GM19328 (cell line): Measurements from ENCODE around the gene SSR1.
"Not testable (repeated sequence)": the region's sequence is repeated elsewhere in the genome, so short reads cannot be mapped to it uniquely, and the experiment has no call there.

Experiments
- ATAC-seq: cut with Tn5 transposase; IDR thresholded peaks from one replicate; pipeline ENCODE4 v1.9.1; 2021; ENCODE audit warnings: mild to moderate bottlenecking, moderate library complexity; ENCODE audit not compliant: unreplicated experiment

Gene SSR1

GRCh38 chr6:7319406-7319805 lies 6.4 kb upstream of the SSR1 start:
- ATAC-seq, result not testable (repeated sequence)

- ATAC-seq, result no peak
Observed at GRCh38 chr6:7317538-7317937, 4.5 kb upstream of the SSR1 start.

DNA sequence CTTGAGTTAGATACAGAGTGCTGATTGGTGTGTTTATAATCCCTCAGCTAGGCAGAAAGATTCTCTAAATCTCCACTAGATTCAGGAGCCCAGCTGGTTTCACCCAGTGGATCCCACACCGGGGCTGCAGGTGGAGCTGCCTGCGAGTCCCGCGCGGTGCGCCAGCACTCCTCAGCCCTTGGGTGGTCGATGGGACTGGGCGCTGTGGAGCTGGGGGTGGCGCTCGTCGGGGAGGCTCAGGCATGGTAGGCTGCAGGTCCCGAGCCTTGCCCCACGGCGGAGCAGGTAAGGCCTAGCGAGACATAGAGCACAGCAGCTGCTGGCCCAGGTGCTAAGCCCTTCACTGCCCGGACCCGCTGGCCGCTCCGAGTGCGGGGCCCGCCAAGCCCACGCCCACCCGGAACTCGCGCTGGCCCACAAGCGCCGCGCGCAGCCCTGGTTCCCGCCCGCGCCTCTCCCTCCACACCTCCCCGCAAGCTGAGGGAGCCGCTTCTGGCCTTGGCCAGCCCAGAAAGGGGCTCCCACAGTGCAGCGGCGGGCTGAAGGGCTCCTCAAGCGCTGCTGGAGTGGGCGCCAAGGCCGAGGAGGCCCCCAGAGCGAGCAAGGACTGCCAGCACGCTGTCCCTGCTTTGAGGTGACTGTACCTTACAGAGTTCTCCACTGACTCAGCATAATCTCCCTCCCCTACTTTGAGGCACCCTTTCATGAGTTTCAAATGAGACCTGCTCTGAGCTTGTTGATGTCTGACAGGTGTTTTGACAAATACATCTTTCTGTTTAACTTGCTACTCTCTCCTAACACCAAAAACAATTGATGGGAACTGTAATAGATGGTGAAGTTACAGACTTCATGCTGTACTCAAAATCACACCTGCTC lies 3.9 kb upstream of the SSR1 start:
- ATAC-seq, result no peak

DNA sequence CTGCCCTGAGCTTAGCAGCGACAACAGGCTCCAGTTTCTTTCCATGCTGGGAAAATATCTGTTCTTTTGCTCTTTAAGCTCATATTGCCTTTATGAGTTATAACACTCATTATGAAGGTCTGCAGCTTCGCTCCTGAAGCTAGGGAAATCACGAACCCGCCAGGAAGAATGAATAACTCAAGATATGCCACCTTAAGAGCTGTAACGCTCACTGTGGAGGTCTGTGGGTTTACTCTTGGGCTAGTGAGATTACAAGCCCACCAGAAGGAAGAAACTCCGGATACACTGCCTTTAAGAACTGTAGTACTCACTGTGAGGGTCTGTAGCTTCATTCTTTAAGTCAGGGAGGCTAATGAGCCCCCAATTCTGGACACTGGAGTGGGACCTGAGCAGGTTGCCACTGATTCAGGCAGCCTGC lies 3.0 kb upstream of the SSR1 start:
- no peak for ATAC-seq

DNA sequence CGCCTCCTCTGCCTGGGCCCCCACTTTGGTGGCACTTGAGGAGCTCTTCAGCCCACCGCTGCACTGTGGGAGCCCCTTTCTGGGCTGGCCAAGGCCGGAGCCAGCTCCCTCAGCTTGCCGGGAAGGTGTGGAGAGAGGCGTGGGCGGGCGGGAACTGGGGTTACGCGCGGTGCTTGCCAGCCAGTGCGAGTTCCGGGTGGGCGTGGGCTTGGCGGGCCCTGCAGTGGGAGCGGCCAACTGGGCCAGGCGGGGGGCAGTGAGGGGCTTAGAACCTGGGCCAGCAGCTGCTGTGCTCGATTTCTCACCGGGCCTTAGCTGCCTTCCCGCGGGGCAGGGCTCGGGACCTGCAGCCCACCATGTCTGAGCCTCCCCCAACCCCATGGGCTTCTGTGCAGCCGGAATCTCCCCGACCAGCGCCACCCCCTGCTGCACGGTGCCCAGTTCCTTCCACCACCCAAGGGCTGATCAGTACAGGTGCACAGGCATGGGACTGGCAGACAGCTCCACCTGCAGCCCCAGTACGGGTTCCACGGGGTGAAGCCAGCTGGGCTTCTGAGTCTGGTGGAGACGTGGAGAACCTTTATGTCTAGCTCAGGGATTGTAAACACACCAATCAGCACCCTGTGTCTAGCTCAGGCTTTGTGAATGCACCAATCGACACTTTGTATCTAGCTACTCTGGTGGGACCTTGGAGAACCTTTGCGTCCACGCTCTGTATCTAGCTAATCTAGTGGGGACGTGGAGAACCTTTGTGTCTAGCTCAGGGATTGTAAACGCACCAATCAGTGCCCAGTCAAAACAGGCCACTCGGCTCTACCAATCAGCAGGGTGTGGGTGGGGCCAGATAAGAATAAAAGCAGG lies 2.3 kb upstream of the SSR1 start:
- not testable (repeated sequence) for ATAC-seq

- ATAC-seq, result no peak
Observed at GRCh38 chr6:7314414-7314813, 1.4 kb upstream of the SSR1 start.

DNA sequence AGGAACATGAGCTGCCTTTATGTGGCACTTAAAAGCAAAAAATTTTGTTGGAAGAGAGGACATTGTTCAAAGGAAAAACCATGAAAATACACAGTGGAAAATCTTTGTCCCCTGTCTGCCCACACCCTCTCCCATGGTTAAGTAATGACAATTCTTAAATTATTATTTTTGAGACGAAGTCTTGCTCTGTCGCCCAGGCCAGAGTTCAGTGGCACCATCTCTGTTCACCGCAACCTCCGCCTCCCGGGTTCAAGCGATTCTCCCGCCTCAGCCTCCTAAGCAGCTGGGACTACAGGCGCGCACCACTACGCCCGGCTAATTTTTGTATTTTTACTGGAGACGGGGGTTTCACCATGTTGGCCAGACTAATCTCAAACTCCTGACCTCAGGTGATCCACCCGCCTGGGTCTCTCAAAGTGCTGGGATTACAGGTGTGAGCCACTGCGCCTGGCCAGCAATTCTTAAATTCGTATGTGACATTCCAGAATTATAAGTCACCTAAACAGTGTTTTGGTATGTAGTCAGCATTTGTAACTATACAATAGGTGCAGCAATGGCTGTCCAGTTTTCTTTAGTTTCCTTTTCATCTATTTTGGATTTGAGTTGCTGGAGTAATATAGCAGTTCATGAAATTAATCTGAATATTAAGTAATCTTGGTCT lies 636 bp upstream of the SSR1 start:
- ATAC-seq, result no peak

GRCh38 chr6:7311917-7312615 lies 933 bp downstream of the SSR1 start:
- peak; percentile 2 for ATAC-seq

DNA sequence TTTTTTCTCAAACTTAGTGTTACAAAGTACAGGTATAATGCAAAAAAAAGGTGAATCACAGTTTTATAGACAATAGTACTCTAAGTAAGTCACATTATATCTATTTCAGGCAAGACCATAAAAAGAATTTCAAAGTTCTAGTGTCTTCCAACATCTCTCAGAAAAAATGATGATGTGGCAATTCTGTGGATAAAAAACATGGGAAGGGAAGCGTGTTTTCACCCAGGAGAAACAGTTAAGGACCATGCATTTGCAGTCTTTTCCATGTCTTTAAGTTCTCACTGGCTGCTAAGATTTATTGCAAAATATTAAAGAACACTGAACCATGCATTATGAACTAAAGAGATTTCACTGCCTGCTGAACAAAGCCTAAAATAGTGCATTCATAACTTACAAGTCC lies 1.8 kb downstream of the SSR1 start:
- ATAC-seq, result no peak

DNA sequence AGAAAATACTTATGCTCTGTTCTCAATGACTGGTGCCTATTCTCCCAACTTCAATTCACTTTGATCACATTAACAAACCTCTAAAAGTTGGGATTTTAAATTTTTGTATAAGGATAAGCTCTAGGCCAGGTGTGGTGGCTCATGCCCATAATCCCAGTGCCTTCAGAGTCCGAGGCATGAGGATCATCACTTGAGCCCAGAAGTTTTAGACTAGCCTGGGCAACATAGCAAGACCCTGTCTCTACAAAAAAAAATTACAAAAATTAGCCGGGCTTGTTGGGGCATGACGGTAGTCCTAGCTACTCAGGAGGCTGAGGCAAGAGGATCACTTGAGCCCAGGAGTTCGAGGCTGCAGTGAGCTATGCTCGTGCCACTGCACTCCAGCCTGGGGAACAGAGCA lies 3.9 kb downstream of the SSR1 start:
- ATAC-seq, result no peak

- no peak for ATAC-seq
Observed at GRCh38 chr6:7307533-7307932, 5.5 kb downstream of the SSR1 start.

- ATAC-seq, result no peak
Observed at GRCh38 chr6:7304821-7305220, 8.2 kb downstream of the SSR1 start.

DNA sequence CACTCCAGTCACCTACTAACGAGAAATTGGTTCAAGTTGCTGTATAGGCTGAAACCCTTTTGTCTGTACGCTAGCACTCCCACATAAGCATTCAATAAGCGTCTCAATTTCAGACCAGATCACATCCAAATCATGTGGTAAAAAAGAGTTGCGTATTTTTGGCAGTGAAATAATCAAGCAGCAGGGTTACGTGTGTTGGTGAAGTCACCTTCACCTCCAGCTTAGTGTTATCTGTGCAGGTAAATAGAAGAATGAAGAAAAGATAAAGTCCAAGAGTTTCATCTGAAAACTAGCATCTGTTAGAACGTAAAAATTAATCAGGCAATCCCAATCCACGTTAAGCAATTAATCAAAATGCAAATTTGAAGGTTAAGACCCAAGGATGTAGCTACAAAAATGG lies 11.3 kb downstream of the SSR1 start:
- ATAC-seq, result no peak

GRCh38 chr6:7300926-7301325 lies 12.1 kb downstream of the SSR1 start:
- ATAC-seq, result no peak

DNA sequence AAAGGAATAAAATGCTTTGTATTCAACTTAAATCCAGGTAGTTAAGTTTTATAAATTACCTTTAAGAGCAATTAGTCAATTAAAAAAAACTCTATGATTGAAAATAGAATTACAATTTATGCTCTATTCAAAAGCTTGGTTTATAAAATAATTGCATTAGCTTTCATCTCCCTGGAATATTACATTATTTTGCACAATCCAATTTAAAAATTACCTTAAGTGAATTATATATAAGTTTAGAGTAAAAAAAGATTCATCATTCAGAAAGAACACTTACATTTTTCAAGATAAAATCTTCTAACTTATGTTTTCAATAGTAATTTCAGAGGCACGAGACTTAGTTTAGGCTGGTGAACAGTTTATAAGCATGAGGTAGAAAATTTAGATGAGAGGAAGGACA lies 14.9 kb downstream of the SSR1 start:
- ATAC-seq, result no peak

DNA sequence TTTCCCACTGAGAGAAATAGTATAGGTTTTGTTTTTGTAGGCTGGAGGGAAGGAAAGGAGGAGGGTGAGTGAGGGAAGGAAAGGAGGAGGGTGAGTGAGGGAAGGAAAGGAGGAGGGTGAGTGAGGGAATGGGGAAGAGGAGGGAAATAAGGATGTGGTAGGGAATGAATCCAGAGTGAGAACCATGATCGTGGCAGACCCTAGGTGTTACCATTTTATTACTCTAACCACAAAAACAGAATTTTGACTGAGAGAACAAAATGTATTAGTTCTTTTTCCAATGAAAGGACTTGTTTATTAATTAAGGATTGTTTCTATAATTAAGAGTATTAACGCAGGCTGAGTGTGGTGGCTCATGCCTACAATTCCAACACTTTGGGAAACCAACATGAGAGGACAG lies 16.4 kb downstream of the SSR1 start:
- ATAC-seq, result no peak

DNA sequence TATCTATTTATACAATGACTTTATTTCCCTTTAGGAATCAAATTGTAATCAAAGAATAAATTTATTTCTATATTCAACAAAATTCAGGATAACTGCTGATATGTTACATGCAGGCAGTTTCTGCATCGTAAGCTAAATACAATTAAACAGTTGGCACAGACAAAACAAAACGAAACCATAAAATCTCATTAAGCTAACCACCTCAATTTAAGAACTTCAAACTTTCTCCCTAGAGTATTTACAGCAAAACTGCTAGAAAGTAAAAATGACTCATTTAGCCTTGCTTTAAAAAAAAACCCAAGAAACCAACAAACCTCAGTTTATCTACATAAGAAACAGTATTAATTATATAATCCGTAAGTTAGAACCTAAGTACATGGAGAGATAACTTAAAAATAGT lies 17.1 kb downstream of the SSR1 start:
- no peak for ATAC-seq

DNA sequence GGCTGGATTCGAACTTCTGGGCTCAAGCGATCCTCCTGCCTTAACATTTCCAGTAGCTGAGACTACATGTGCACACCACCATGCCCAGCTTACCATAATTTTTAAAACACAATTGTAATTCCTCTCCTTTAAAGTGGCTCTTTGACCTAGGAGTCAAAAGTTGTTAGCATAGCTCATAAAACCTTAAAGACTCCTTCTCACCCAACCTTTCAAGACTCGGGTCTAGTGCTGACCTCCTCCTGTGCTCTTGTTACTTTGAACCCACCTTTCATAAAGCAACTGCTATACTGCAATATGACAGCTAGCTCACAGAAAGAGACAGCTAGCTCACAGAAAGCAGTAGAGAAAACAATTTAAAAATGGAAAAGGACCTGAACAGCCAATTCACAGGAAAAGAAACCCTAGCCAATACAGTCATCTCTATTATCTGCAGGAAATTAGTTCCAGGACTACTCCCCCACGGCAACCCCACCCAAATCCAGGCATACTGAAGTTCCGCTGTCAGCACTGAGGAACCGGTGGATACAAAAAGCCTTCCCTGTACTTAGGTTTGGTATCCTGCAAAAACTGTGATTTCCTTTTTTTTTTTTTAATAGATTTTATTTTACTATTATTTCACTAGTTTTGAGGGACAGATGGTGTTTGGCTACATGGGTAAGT lies 20.3 kb downstream of the SSR1 start:
- ATAC-seq, result no peak

GRCh38 chr6:7290079-7290478 lies 22.9 kb downstream of the SSR1 start:
- no peak for ATAC-seq

DNA sequence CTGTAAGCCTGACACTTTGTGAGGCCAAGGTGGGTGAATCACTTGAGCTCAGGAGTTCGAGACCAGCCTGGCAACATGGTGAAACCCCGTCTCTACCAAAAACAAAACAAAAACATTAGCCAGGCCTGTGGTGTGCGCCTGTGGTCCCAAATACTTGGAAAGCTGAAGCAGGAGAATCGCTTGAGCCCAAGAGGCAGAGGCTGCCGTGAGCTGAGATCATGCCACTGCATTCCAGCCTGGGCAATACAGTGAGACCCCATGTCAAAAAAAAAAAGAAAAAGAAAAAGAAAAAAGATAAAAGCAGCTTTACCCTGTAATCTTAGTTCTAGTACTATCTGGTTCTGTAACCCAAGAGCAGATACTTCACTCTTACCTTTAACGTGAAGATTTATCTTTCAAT lies 27.6 kb downstream of the SSR1 start:
- ATAC-seq, result no peak
